Pulmonary artery endothelial cell (primary cell): ENCODE data around the gene PMF1. TPM values are rescaled to one million over a fixed set of nuclear protein-coding genes. Genes with fewer than 3 reads are reported as not detected.

ENCODE experiments used
- DNase-seq: peaks from one replicate; pipeline ENCODE4 v3.0.0-alpha.2; 2011; ENCODE audit warnings: low read depth, low spot score
- total RNA-seq: library from RNA; depleted of rRNA; stranded (reverse); fragments of >200 nt; gene quantifications from 2 replicates; pipeline ENCODE4 v1.2.3, GENCODE V29; 2014

The PMF1 gene
- total RNA-seq, 1 donor from 2014 or later, result 54.3 TPM

DNA sequence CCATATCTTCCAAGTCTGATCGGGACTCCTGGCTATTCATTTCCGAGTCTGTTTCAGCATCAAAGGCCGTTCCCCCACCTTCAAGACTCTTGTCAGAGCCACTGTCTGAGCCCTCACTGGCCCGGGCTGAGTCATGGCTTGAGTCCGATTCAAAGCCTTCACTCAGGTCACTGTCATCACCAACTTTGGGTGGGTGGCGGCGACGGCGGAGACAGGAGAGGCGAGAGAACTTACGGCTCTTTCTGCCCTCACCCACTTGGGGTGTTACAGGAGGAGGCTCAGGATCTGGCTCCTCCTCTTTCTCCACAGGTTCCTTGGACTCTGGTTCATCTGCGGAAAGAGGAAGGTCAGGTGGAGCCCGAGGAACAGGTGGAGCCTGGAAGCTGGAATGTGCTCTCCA lies 53.2 kb downstream of the PMF1 start:
- DNase-seq, result no peak

DNA sequence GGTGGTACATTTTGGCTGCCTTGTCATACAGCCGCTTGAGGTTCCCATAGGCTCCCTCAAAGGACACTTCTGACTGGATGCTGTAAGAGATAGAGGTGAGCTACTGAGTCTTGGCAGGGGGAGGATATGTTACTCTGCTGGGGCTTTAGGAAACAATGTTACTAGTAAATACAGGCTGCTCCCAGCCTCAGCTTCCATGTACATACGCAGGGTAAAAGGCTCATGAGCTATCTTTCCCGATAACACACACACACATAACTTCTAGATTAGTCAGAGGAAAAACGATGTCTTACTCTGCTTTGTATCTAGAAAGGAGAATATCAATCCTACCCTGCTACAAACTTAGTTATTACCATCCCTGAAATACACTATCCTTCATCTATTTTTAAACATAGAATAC lies 55.5 kb downstream of the PMF1 start:
- DNase-seq, result no peak

DNA sequence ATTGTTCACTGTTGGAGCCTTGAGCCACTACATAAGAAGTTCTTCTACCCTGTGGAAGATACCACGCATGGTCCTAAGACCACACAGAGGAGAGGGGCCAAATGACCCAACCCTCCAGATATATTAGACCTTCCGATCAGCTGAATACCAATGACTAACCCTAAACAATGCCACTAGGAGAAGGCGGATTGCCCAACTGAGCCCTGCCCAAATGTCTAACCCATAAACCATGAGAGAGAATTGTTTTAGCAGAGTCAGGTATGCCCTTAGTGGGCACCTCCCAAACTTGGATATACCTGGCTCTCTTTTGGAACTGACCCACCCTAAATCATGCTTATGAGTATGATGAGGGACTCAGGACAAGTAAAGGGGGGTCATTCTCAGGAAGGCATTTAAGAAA lies 57.5 kb downstream of the PMF1 start:
- no peak for DNase-seq

DNA sequence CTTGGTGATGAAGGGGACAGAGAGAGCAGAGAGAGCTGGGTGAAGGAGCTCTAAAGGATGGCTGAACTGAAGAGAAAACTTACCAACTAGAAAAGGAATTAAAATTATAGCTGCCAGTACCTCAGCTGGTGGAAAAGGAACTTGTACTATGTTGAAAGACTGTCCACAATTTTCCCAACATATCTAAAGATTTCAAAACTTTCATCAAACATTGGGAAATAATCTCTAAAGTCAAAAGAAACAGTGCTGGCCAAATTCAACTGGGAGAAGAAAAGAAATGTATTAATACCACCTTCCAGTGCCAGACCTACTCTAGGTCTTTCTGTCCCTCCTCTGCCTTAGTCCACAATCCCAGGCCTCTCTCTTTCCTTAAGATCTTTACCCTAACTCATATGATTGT lies 63.7 kb downstream of the PMF1 start:
- no peak for DNase-seq

DNA sequence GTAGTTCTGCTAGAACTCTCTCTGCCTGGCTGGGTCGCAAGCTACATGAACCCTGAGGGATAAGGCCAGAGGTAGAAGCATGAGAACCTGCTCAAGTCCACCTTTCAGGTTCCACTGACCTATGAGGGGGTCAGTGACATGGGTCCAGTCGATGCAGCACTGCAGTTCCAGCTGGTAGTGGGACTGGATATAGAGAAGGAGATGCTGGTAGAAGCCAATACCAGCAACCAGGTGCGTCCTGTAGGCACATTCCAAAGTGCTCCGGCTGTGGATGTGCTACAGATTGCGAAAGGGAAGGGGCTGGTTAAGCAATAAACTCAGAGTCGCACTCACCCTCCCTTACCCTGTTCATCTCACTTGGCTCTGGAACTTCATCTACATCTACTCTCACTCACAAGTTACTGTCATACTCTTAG lies 64.2 kb downstream of the PMF1 start:
- no peak for DNase-seq

DNA sequence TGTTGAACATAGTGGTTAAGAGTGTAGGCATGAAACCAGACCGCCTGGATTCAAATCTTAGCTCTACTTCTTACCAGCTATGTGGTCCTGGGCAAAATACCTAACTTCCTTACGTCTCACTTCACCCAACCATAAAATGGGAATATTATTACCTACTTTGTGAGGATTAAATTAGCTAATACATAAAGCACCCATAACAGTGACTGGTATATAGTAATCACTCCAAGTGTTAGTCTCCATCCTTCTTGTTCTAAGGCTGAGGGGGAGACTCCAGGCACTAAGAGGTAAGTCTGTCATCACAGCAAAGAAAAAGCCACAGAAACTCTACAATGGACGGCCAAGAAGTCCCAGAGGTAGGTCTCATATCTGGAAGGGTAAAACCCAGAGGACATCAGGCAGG lies 67.0 kb downstream of the PMF1 start:
- DNase-seq, result no peak

DNA sequence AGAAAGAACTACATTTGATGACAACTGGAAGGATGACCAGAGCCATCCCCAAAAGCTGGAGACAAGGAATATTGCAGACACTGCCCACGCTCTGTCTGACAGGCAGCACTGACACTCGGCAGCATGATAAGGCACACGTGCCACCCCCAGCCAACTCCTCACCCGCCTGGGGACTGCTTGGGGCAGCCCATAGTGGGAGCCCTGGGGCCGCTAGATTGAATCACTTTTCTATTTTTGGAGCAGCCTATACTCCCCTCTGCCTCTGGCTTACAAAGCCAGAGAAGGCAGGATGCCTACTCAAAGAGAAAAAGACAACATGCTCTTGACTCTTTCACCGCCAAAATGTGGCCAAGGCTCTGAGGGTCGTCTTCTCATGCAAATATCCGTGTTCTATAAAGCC lies 68.5 kb downstream of the PMF1 start:
- DNase-seq, result no peak

DNA sequence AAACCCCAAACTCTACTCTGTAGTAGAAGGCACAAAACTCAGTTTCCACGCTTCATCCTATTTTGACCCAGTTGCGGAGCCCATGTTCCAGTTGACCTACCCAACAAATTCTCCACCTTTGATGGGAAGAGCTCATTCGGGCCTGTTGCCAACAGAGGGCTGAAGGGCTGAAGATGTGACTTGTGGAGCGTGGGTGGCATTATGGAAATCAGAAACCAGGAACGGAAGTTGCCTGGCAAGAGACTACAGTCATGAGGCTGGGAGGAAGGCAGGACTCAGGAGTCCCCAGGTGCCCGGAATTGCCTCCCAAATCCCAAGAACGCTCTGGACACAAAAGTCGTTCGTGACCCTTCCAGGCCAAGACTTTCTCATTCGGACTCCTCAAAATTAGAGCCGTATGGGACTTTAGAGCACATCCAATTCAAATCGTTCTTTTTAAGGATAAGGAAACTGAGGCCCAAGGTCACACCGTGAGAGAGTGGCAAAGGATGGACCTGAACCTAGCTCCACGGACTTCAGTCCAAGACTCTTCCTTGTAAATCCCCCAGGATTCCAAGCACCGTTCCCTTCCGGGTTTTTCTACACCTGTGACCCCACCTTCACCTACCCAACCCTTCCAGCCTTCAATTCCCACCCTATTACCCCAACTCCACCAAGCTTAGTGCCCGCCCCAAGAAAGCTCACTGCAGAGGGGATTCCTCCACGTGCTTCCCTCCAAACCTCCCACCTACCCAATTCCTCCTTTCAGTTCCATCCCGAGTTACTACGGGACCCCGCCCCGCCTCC lies 69.1 kb downstream of the PMF1 start:
- no peak for DNase-seq

DNA sequence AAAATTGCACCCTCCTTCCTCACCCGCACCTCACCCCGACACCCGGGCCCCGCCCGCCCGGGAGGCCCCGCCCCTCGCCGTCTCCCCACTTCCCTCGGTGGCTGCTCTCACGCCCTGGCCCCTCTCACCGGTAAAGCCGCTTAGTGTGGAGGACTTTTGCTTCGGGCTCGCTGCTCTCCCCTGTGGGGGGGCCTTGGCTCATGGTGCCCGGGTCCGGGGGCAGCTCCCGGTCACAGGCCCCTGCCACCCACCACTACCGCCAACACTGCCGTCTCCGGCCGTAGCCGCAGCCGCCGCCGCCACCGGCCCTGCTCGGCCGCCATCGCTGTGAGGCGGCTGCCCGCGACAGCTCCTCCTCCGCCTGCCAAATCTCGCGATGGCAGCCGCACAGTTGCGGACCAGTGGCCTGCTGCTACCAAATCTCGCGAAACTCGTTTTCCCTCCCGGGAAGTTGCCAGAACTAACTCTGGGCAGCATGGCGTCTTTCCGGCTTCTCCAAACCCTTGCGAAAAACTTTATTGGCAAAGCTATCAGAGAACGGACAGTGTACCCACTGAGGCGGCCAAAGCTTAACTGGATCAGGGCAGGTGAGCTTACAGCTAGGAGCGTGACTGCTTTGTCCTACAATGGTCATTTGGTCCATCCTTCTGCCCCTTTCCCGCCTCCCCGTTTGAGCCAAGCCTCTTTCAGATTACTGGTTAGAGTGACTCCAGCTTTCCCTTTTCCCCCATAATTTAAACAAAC lies 69.8 kb downstream of the PMF1 start, which contains the start of gene SMG5:
Gene SMG5, minus strand, starts transcription at position 347 of the 744 bp plus-strand sequence. Its CDS starts 145 bp downstream, at position 202.
- DNase-seq, result peak; percentile 97

DNA sequence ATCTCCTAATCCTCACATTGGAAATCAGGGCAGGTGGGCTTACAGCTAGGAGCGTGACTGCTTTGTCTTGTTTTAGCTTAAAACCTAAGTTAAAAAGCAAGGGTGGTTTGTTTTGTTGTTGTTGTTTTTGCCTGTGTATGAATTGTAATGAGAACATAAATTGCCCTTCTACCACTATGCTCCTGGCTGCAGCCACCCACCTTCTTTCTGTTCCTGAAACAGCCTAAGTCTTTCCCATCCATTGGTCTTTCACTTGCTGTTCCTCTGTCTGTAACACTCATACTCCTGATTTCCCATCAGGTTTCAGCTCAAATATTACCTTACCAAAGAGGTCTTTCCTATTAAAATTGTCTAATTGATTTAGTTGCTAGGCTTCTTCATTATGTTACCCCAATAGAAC lies 70.7 kb downstream of the PMF1 start:
- DNase-seq, result no peak

DNA sequence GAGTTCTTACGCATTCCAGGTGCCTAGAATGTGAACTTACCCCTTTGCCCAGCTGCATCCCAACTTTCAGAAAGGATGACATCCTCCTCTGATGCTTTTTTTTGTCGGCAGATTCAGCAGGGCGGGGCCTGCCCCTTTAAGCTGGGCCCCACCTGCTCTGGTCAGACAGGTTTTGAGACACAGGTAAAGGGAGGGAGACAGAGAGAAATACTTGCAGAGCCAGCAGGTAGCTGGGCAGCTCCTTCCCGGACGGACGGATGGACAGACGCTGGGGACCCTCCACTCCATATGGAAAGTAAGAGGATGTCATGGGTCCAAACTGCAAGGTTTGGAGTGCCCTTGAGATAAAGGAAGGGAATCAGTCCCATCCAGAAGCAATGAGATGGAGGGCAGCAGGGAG lies 71.3 kb downstream of the PMF1 start, which contains the start of gene TMEM79:
Gene TMEM79, plus strand, starts transcription at position 214 of the 400 bp plus-strand sequence. CDS start 902 bp downstream, outside the sequence.
- no peak for DNase-seq

DNA sequence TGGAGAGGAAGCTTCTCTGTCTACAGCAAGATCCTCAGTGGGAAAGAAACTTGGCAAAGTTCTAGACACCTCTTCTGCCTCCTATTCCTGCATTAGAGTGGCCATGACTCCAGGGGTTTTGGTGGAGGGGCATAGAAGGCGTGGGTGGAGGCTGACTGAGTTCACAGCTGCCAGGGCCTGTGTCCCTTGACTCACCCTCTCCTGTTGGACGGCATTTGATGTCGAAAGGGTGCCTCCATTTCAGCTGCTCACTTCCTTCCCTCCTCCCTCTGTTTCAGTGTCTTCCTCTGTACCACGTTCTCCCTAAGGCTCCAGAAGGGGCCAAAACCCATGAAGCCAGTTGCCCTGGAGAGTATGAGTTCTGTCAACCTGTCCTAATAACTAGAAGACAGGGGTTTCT lies 72.0 kb downstream of the PMF1 start:
- no peak for DNase-seq

DNA sequence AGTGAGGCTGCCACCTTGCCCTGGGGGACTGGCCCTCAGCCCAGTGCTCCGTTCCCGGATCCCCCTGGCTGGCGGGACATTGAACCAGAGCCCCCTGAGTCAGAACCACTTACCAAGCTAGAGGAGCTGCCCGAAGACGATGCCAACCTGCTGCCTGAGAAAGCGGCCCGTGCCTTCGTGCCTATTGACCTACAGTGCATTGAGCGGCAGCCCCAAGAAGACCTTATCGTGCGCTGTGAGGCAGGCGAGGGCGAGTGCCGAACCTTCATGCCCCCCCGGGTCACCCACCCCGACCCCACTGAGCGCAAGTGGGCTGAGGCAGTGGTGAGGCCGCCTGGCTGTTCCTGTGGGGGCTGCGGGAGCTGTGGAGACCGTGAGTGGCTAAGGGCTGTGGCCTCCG lies 72.6 kb downstream of the PMF1 start:
- DNase-seq, result no peak

DNA sequence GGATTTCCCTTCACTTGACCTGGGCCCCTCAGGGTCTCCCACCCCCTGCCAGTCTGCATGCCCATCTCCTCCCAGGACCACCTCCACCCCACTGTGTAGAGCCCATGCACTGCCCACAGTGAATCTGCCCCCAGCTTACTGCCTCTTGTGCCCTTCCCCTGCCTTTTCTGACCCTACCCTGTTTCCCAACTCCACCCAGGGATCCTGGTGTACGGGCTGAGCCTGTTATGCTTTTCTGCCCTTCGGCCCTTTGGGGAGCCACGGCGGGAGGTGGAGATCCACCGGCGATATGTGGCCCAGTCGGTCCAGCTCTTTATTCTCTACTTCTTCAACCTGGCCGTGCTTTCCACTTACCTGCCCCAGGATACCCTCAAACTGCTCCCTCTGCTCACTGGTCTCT lies 73.3 kb downstream of the PMF1 start:
- DNase-seq, result no peak

Other genes starting within 250 kb of the PMF1 start
- gene ARHGEF2, start 234.5 kb upstream of the PMF1 start, total RNA-seq, result 71.3 and 107 TPM in 2 replicates
- gene SSR2, start 192.1 kb upstream of the PMF1 start, total RNA-seq, result 427 and 499 TPM in 2 replicates
- 16.2 and 20.6 TPM in 2 replicates for gene UBQLN4, start 159.2 kb upstream of the PMF1 start, total RNA-seq
- gene LAMTOR2, start 158.2 kb upstream of the PMF1 start, total RNA-seq, result 72.6 and 92.1 TPM in 2 replicates
- gene RAB25, start 151.8 kb upstream of the PMF1 start, total RNA-seq, result not detected in 2 replicates
- 5.0 and 6.5 TPM in 2 replicates for gene MEX3A, start 130.5 kb upstream of the PMF1 start, total RNA-seq
- gene LMNA, start 98.3 kb upstream of the PMF1 start, total RNA-seq, result 942 and 1,011 TPM in 2 replicates
- 0.42 and 0.59 TPM in 2 replicates for gene SEMA4A, start 59.4 kb upstream of the PMF1 start, total RNA-seq
- gene SLC25A44, start 18.9 kb upstream of the PMF1 start, total RNA-seq, result 12.8 and 15.0 TPM in 2 replicates
- 0.13 and 0.32 TPM in 2 replicates for gene BGLAP, start 29.2 kb downstream of the PMF1 start, total RNA-seq
- 0.07 TPM in 2 replicates for gene PAQR6, start 35.0 kb downstream of the PMF1 start, total RNA-seq
- gene SMG5, start 69.8 kb downstream of the PMF1 start, total RNA-seq, result 47.6 and 95.3 TPM in 2 replicates
- gene TMEM79, start 71.3 kb downstream of the PMF1 start, total RNA-seq, result 0.86 and 1.9 TPM in 2 replicates
- 38.7 and 55.6 TPM in 2 replicates for gene GLMP, start 82.7 kb downstream of the PMF1 start, total RNA-seq
- gene VHLL, start 86.3 kb downstream of the PMF1 start, total RNA-seq, result 0.13 TPM in 1 of 2 replicates, not detected in the other
- gene CCT3, start 125.3 kb downstream of the PMF1 start, total RNA-seq, result 627 and 951 TPM in 2 replicates
- gene TSACC, start 125.5 kb downstream of the PMF1 start, total RNA-seq, result not detected in 2 replicates
- gene RHBG, start 156.2 kb downstream of the PMF1 start, total RNA-seq, result not detected in 2 replicates